HG02981 (cell line): Measurements from ENCODE around the gene RTL10.

ENCODE experiments used
- ATAC-seq: cut with Tn5 transposase; IDR thresholded peaks from one replicate; pipeline ENCODE4 v1.9.1; 2021; ENCODE audit warnings: mild to moderate bottlenecking, moderate library complexity; ENCODE audit not compliant: unreplicated experiment

Gene RTL10

GRCh38 chr22:19866665-19867009, 12.0 kb upstream of the RTL10 start:
- no peak for ATAC-seq

DNA sequence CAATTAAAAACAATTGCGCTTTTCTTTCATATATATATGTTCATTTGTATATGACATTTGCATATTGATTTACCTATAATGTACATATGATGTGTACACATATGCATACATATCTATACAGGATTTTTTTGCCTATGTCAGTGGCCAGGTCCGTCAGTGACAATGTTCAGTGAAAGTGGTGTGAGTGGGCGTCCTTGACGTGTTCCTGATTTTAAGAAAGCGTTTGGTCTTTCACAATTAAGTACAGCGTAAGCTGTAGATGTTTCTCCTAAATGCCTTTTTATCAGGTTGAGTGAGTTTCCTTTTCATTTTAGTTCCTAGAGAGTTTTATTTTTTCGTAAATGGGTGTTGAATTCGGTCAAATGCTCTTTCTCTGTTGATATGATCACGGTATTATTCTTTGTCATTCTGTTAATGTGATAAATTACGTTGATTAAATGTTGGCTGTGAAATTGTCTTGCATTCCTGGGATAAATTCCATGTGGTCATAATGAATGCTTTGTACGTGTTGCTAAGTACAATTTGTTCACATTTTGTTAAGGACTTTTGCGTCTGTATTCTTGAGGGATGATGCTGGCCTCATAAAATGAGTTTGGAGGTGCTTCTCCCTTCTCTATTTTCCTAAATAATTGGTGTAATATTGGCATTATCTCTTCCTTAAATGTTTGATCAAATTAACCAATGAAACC, 10.6 kb upstream of the RTL10 start:
- ATAC-seq = no peak

GRCh38 chr22:19864538-19865106, 9.9 kb upstream of the RTL10 start:
- ATAC-seq = no peak

DNA sequence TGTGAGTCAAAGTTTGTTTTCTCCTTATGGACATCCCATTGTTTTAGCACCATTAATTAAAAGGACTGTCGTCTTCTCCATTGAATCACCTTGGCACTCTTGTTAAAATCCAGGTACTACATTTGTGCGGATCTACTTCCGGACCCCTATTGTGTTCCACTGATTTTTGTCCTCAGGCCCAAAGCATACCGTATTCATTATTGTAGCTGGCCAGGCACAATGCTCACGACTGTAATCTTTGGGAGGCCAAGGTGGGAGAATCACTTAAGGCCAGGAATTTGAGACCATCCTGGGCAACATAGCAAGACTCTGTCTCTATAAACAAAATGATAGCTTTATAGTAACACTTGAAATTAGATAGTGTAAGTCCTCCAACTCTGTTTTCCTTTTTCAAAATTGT, 8.9 kb upstream of the RTL10 start:
- ATAC-seq = no peak

DNA sequence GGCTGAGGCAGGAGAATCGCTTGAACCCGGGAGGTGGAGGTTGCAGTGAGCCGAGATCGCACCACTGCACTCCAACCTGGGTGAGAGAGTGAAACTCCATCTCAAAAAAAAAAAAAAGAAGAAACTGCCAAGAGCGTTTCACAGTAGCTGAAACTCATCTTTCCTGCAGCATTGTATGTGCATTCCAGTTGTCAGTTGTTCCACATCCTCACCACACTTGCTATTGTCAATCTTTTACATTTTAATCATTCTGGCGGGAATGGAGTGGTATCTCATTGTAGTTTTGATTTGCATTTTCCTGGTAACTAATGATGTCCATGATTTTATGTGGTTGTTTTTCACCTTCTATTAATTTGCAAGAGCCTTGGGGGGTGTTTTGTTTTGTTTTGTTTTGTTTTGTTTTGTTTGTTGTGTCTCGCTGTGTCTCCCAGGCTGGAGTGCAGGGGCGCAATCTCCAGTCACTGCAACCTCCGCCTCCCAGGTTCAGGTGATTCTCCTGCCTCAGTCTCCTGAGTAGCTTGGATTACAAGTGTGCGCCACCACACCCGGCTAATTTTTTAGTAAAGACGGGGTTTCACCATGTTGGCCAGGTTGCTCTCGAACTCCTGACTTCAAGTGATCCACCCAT, 8.1 kb upstream of the RTL10 start:
- no peak for ATAC-seq

GRCh38 chr22:19859861-19860510, 5.3 kb upstream of the RTL10 start:
- ATAC-seq = no peak

- no peak for ATAC-seq
Observed at GRCh38 chr22:19857382-19857781, 2.7 kb upstream of the RTL10 start.

GRCh38 chr22:19855504-19856409, 1.1 kb upstream of the RTL10 start:
- peak; percentile 23 for ATAC-seq

DNA sequence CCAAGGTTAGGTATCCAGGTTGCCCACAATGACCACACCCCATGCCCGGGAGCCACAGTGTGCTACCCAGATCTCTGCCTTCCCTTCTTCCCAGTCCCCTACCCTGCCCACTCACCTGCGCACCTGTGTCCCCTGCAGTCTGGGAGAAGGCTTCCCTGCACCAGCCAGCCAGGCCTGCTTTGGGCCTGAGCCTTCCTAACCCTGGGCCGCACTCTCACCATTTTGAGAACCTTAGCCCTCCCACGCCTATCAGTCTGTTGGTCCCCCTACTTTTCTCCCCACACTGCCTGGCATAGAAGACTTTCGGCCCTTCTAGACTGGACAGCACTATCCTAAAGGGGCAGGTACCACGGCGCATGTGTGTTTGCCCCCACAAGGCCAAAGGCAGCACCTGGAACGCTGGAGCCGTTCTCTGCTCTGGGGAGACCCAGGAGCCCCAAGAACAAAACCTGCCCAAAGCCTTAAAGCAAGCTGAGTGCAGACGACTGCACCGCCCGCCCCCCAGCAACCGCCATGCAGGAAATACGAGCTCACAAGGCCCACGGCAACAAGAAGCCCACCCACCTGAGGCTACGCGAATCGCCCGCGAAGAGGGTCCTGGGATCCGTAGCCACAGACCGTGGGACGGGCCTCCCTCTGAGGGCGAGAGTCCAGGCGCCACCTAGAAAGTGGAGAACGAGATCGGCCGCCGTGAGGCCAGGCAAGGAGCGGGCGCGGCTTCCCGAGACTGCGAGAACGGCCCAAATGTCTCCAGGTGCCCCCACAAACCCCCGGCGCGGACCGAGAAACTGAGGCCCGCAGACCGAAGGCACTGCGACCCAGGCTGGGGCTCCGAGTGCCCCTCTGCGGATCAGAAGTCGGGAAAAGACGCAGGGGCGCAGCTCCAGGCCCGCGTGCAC, 546 bp downstream of the RTL10 start:
- ATAC-seq = peak; percentile 2

GRCh38 chr22:19853058-19853878, 1.4 kb downstream of the RTL10 start:
- ATAC-seq = no peak

DNA sequence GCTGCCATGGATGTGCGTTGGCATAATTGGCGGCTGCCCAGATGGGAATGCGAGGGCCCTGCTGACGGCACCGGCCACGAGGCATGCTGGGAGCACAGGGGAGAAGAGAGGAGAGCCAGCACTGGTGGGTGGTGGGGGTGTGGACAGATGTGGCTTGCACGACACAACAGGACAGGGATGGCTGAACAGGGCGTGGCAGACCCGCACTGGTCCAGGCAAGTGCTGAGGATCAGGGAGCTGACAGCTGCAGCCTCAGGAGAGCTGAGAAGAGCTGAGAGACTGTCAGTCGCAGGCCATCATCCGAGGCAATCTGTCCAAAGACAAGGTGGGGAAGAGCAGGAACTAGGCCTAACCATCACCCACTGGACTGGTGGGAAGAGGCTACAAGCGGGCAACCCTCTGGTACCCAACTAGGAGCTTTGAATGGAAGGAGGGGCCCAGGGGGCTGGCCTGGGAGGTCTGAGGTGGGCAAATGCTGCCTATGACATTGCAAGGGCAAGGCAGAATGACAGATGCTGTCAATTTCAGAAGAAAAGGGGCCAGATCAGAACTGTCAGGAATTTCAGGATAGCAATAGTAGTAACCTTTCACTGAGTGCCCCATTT, 2.4 kb downstream of the RTL10 start:
- no peak for ATAC-seq

- ATAC-seq = no peak
Observed at GRCh38 chr22:19851291-19852176, 3.1 kb downstream of the RTL10 start.

GRCh38 chr22:19850763-19851109, 3.9 kb downstream of the RTL10 start:
- ATAC-seq = no peak

- ATAC-seq = no peak
Observed at GRCh38 chr22:19849835-19850762, 4.6 kb downstream of the RTL10 start.

- ATAC-seq = no peak
Observed at GRCh38 chr22:19848298-19849224, 6.1 kb downstream of the RTL10 start.

DNA sequence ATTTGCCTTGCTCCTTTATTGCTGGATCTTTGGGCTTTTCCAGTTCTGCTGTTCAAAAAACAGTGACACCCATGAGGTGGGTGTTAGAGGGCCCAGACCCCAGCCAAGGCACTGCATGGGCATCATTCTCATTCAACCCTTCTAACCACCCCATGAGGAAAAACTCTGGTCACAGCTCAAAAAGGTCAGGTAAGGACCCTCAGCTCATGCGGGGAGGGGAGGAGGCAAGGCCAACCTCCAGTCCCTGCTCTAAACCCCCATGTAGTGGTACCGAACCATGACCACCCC, 7.4 kb downstream of the RTL10 start:
- ATAC-seq = no peak
